Endodermal cell (in vitro differentiated cells): Measurements from ENCODE around the gene ANXA3. TPM values are rescaled to one million over a fixed set of nuclear protein-coding genes. Genes with fewer than 3 reads are reported as not detected.
A peak's percentile ranks its signal among the peaks of the same experiment; 100 is the strongest.
"Not testable (repeated sequence)": the region's sequence is repeated elsewhere in the genome, so short reads cannot be mapped to it uniquely, and the experiment has no call there.

ENCODE experiments used
- DNase-seq: peaks from one replicate; pipeline ENCODE4 v3.0.0-alpha.2; 2017
- H3K27ac ChIP-seq: 2 replicates; pipeline ENCODE4 v1.5.1; 2013; ENCODE audit warnings: mild to moderate bottlenecking, low read depth, low read length, moderate library complexity
- H3K27me3 ChIP-seq: 2 replicates; pipeline ENCODE4 v1.6.1; 2013; ENCODE audit warnings: mild to moderate bottlenecking, low read length, moderate library complexity; ENCODE audit not compliant: insufficient read depth, control insufficient read depth, poor library complexity, severe bottlenecking
- H3K36me3 ChIP-seq: 2 replicates; pipeline ENCODE4 v1.7.0; 2013; ENCODE audit warnings: mild to moderate bottlenecking, low read length, moderate library complexity; ENCODE audit not compliant: control insufficient read depth, insufficient read depth
- H3K4me1 ChIP-seq: one replicate; pipeline ENCODE4 v1.7.0; 2013; ENCODE audit warnings: low read length; ENCODE audit not compliant: control insufficient read depth, insufficient read depth
- H3K4me3 ChIP-seq: 2 replicates; pipeline ENCODE4 v1.5.1; 2013; ENCODE audit warnings: mild to moderate bottlenecking, low read length, moderate library complexity
- H3K9ac ChIP-seq: 2 replicates; pipeline ENCODE4 v1.6.1; 2013; ENCODE audit warnings: mild to moderate bottlenecking, low read length, moderate library complexity; ENCODE audit not compliant: poor library complexity, severe bottlenecking; ENCODE audit errors: extremely low read depth
- H3K9me3 ChIP-seq: 2 replicates; pipeline ENCODE4 v1.6.1; 2013; ENCODE audit warnings: mild to moderate bottlenecking, low read length, moderate library complexity; ENCODE audit not compliant: control insufficient read depth
- H3K27ac Mint-ChIP-seq: 2 replicates; pipeline ENCODE4 v1.8.0; 2020; ENCODE audit warnings: mixed read lengths
- H3K27me3 Mint-ChIP-seq: 2 replicates; pipeline ENCODE4 v1.8.0; 2021; ENCODE audit warnings: mild to moderate bottlenecking, mixed read lengths; ENCODE audit not compliant: insufficient read depth
- H3K36me3 Mint-ChIP-seq: 2 replicates; pipeline ENCODE4 v1.8.0; 2020; ENCODE audit warnings: low read depth, mixed read lengths
- H3K4me1 Mint-ChIP-seq: 2 replicates; pipeline ENCODE4 v1.8.0; 2020; ENCODE audit warnings: mixed read lengths
- H3K4me3 Mint-ChIP-seq: 2 replicates; pipeline ENCODE4 v1.8.0; 2020; ENCODE audit warnings: mild to moderate bottlenecking, moderate library complexity, mixed read lengths
- H3K9me3 Mint-ChIP-seq: 2 replicates; pipeline ENCODE4 v1.8.0; 2020; ENCODE audit warnings: mild to moderate bottlenecking, mixed read lengths
- CTCF ChIP-seq: fragments of 200-600 bp; sonication (generic); conservative IDR thresholded peaks from 2 replicates; pipeline ENCODE4 v1.5.0; 2021; ENCODE audit warnings: antibody characterized with exemption, mild to moderate bottlenecking
- WGBS, 2 experiments: methylation state at CpG; one replicate each; pipeline versions ENCODE4 v1.1.5 to v1.1.7; 2013; ENCODE audit warnings: missing lambda C conversion rate in 2 of 2, mixed read lengths in 1 of 2; ENCODE audit not compliant: insufficient coverage in 1 of 2, insufficient read length in 1 of 2; 5-methylcytosine and 5-hydroxymethylcytosine counted together
- total RNA-seq, 2 donors: library from RNA; stranded (reverse); fragmentation: NEBNext Ultra II Directional in 1 of 2; extraction: Animal tissue kit (Norgen Biotek cat#: 25700) in 1 of 2; gene quantifications; 2 replicates in 1 of 2; 3 replicates in 1 of 2; pipeline ENCODE4 v1.2.1, GENCODE V29; 2021

ANXA3 gene
- total RNA-seq, 2 donors from 2014 or later, result 25.5 to 43.9 TPM

GRCh38 chr4:78543424-78544125 lies 8.0 kb upstream of the ANXA3 start:
- peaks cover 41% of the 10 kb centered on the region for H3K36me3 ChIP-seq
- H3K9me3 ChIP-seq, result no peaks in the 10 kb centered on the region
- Mint-ChIP-seq H3K4me1 (no peaks in the 10 kb centered on the region), H3K9me3 (peaks cover 16% of the 10 kb centered on the region), H3K36me3 (peaks cover 39% of the 10 kb centered on the region), H3K27me3 (peaks cover under 1% of the 10 kb centered on the region), H3K27ac (no peak overlapping the region), H3K4me3 (no peak overlapping the region)
- no peak overlapping the region for H3K4me3 ChIP-seq
- H3K9ac ChIP-seq, result no peak overlapping the region
- H3K27me3 ChIP-seq, result no peaks in the 10 kb centered on the region
- no peak for DNase-seq
- no peak for TF ChIP-seq CTCF
- peak overlapping the region; percentile 5 for H3K27ac ChIP-seq
- 100% methylated on average over 2 of the region's 2 CpGs; no CpG with 5 or more reads in 1 of the 2 experiments for WGBS, 2 experiments
- H3K4me1 ChIP-seq, result no peaks in the 10 kb centered on the region

GRCh38 chr4:78544678-78545077 lies 6.9 kb upstream of the ANXA3 start:
- Mint-ChIP-seq H3K27ac (no peak overlapping the region), H3K27me3 (peaks cover 5% of the 10 kb centered on the region), H3K4me1 (no peaks in the 10 kb centered on the region), H3K36me3 (peaks cover 29% of the 10 kb centered on the region), H3K4me3 (no peak overlapping the region), H3K9me3 (peaks cover 17% of the 10 kb centered on the region)
- Histone ChIP-seq H3K4me1 (no peaks in the 10 kb centered on the region), H3K4me3 (no peak overlapping the region), H3K9ac (no peak overlapping the region), H3K36me3 (peaks cover 32% of the 10 kb centered on the region), H3K9me3 (no peaks in the 10 kb centered on the region), H3K27ac (no peak overlapping the region), H3K27me3 (no peaks in the 10 kb centered on the region)
- DNase-seq, result no peak
- 67 to 79% methylated on average over 1 to 2 of the region's 2 CpGs for WGBS, 2 experiments
- no peak for TF ChIP-seq CTCF

GRCh38 chr4:78545275-78546246 lies 6.0 kb upstream of the ANXA3 start:
- Mint-ChIP-seq H3K27me3 (peaks cover 14% of the 10 kb centered on the region), H3K4me3 (no peak overlapping the region), H3K27ac (no peak overlapping the region), H3K9me3 (peaks cover 17% of the 10 kb centered on the region), H3K36me3 (peaks cover 21% of the 10 kb centered on the region), H3K4me1 (peaks cover 8% of the 10 kb centered on the region)
- TF ChIP-seq CTCF, result no peak
- no peak for DNase-seq
- Histone ChIP-seq H3K4me1 (no peaks in the 10 kb centered on the region), H3K27me3 (no peaks in the 10 kb centered on the region), H3K9me3 (no peaks in the 10 kb centered on the region), H3K36me3 (peaks cover 23% of the 10 kb centered on the region), H3K4me3 (no peak overlapping the region), H3K27ac (no peak overlapping the region), H3K9ac (no peak overlapping the region)
- WGBS, 2 experiments, result 79 to 96% methylated on average over 2 to 5 of the region's 5 CpGs

- Mint-ChIP-seq H3K27me3 (peaks cover 27% of the 10 kb centered on the region), H3K9me3 (peaks cover 17% of the 10 kb centered on the region), H3K4me1 (peaks cover 14% of the 10 kb centered on the region)
- H3K4me3 ChIP-seq, H3K27me3 ChIP-seq, H3K36me3 Mint-ChIP-seq, H3K27ac ChIP-seq, H3K4me1 ChIP-seq, H3K9ac ChIP-seq, H3K36me3 ChIP-seq, DNase-seq, H3K27ac Mint-ChIP-seq, H3K9me3 ChIP-seq, H3K4me3 Mint-ChIP-seq: not testable (repeated sequence)
- 89 to 97% methylated on average over 4 to 28 of the region's 28 CpGs for WGBS, 2 experiments
These were observed 3.7 kb upstream of the ANXA3 start for GRCh38 chr4:78547899-78548298.

GRCh38 chr4:78548889-78549288 lies 2.7 kb upstream of the ANXA3 start:
- H3K4me3 Mint-ChIP-seq, H3K27me3 ChIP-seq, H3K4me1 ChIP-seq, DNase-seq, H3K4me3 ChIP-seq, H3K36me3 ChIP-seq, H3K27ac Mint-ChIP-seq, H3K9ac ChIP-seq, H3K9me3 ChIP-seq, H3K27ac ChIP-seq, H3K36me3 Mint-ChIP-seq: not testable (repeated sequence)
- peaks cover 16% of the 10 kb centered on the region for H3K4me1 Mint-ChIP-seq
- WGBS, 2 experiments, result no CpG with 5 or more reads among the region's 4 CpGs
- H3K27me3 Mint-ChIP-seq, result peaks cover 30% of the 10 kb centered on the region
- peaks cover 17% of the 10 kb centered on the region for H3K9me3 Mint-ChIP-seq
